Fibroblast of skin of left quadriceps (primary cell): ENCODE results near the gene PAGE2.
"Not testable (repeated sequence)": the region's sequence is repeated elsewhere in the genome, so short reads cannot be mapped to it uniquely, and the experiment has no call there.

Source experiments
- DNase-seq, 2 experiments: peaks; one replicate each; pipeline ENCODE4 v3.0.0-alpha.2; 2013; ENCODE audit warnings: low read depth in 2 of 2

The PAGE2 gene, protein sequence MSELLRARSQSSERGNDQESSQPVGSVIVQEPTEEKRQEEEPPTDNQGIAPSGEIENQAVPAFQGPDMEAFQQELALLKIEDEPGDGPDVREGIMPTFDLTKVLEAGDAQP

DNA sequence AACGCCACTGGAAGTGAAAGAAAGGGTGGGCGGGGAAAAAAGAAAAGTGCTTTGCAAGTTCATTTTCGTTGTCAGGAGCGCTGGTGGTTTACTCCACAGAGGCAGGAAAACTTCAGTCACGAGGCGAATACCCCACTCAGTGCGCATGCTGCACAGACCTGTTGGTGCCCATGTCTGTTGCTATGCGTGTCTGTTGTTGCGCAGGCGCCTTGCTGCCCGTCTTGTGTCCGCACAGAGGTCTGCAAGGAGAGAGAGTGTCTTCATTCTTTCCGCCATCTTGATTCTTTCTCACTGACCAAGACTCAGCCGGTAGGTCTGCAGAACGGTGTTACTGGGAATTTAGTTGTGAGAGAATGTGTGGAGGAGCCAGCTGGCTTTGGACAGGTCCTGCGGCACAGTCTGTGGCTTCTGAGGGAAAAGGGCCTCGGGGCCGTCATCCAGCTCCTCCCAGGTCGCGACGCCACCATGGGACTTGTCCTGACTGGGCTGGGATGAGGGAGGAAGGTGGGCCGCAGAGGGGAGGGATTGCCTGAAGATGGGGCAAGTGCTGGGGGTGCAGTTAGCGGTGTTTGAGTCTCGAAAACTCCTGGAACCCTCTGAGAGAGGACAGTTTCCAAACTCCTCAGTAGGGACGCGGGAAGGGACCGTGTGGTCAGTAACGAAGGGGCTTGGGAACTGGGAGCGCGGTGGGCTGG, at the start of gene PAGE2:
Gene PAGE2, plus strand, starts transcription at position 224 of the 695 bp plus-strand sequence. CDS start 1,003 bp downstream, outside the sequence.
- DNase-seq, result no peak

DNA sequence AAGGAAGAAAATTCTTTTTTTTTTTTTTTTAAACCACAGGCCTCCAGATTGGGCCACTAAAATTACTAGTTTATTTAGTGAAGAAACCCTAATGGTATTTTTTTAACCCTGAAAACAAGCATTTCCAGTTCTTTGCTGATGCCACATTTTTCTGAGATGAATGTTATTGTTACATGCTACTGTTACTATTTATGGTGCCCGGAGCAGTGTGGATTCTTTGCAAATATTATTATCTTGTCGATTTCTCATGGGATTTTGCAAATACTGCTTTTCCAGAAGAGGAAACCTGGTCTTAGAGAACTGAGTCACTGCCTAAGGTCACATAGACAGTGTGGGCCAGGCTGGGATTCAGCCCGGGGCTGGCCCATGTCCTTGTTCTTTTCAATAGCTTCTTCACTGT, 49.3 kb upstream of the PAGE2 start:
- no peak for DNase-seq

DNA sequence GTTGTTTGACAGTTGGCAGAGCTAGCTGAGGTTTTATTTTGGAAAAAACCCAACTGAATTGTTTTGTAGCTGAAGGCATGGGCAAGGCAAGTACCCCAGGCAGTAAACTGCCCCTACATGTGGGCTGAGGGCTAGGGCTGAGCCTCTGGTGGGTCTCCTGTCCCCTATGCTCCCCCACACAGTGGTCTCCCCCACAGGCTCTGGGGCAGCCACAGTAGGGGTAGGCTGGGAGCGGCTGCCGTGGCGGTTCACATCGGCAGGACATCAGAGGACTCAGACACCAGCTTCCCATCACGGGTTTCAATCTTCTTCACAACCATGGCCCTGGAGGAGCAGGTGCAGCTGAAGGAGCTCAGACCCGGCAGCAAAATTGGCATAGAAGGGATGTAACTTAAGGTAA, 47.3 kb upstream of the PAGE2 start:
- no peak for DNase-seq

DNA sequence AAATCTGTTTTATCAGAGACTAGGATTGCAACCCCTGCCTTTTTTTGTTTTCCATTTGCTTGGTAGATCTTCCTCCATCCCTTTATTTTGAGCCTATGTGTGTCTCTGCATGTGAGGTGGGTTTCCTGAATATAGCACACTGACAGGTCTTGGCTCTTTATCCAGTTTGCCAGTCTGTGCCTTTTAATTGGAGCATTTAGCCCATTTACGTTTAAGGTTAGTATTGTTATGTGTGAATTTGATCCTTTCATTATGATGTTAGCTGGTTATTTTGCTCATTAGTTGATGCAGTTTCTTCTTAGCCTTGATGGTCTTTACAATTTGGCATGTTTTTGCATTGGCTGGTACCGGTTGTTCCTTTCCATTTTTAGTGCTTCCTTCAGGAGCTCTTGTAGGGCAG, 38.2 kb upstream of the PAGE2 start:
- not testable (repeated sequence) for DNase-seq

DNA sequence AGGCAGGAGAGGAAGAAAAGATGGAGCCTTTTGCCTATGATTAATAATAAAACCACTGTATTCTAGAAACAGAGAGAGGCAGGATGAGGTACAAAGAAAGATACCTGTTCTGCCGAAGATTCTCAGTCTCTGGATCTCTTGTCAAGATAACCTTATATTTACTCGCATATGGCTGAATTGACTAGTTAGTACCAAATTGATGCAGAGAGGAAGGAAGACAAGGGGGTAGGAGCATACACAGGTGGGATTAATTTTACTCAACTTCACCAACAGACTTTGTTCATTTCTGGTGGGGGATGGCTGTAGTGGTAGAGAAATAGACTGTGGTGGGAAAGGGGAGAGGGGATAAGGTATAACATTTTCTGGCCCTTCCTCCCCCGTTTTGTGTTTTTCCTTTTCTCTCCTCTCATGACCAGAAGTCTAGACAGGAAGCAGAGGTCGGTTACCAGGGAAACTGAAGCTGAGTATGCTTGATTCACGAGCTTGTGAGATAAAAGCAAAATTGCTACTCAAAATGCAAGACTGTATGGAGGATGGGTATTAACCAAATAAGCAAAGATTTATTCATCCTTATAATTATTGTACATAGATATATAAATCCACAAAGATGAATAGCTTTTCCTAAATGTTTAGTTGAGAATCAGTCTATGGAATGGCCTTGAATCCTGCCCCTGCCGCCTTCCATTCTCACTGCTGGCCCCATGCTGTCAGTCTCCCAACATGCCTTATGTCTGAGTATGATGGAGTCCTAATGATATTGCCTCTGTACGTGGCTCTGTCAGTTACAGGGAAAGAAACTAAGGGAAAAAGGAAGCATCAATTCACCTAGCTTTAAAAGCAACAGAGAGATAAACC, 31.8 kb upstream of the PAGE2 start:
- DNase-seq, result no peak

DNA sequence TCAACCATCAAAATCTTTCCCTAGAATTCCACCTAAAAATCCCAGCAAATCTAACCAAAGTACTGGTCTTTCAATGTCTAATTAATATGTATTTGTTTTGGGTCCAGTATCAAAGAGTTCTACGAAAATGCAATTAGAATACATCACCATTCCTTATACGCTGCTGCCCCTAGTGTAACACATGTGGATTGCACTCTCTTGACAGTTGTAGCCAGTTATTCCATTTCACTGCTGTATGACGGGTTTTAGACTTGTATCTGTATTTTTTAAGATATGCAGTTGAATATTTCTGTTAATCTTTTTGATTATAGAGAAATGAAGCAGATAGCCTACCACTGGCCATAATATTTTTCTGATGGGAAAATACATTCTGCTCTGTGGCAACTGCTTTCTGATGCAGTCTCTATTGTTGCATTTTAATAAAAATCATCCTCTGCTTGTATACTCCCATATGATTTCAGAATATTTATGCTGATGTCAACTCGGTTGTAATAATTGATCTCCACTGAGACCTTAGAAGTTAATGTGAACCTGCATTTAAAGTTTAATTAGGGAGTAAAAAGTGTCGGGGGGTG, 31.1 kb upstream of the PAGE2 start:
- DNase-seq, result no peak

DNA sequence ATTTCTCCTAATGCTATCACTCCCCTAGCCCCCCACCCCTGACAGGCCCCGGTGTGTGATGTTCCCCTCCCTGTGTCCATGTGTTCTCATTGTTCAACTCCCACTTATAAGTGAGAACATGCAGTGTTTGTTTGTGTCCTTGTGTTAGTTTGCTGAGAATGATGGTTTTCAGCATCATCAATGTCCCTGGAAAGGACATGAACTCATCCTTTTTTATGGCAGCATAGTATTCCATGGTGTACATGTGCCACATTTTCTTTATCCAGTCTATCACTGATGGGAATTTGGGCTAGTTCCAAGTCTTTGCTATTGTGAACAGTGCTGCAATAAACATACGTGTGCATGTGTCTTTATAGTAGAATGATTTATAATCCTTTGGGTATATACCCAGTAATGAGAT, 21.6 kb upstream of the PAGE2 start:
- not testable (repeated sequence) for DNase-seq

DNA sequence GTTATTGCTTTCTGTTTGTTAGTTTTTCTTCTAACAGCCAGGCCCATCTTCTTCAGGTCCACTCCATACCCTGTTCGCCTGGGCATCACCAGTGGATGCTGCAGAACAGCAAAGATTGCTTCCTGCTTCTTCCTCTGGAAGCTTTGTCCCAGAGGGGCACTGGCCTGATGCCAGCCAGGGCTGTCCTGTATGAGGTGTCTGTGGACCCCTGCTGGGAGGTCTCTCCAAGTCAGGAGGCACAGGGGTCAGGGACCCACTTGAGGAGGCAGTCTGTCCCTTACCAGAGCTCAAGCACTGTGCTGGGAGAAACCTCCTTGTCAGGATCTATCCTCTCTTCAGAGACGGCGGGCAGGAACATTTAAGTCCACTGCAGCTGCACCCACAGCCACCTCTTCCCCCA, 16.5 kb upstream of the PAGE2 start:
- no peak for DNase-seq

DNA sequence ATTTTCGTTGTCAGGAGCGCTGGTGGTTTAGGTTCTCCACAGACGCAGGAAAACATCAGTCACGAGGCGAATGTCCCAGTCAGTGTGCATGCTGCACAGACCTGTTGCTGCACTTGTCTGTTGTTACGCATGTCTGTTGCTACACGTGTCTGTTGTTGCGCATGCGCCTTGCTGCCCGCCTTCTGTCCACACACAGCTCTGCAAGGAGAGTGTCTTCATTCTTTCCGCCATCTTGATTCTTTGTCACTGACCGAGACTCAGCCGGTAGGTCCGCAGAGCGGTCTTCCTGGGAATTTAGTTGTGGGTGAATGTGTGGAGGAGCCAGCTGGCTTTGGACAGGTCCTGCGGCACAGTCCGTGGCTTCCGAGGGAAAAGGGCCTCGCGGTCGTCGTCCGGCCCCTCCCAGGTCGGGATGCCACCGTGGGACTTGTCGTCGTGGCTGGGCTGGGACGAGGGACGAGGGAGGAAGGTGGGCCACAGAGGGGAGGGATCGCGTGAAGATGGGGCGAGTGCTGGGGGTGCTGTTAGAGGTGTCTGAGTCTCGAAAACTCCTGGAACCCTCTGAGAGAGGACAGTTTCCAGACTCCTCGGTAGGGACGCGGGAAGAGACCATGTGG, 13.9 kb upstream of the PAGE2 start, which contains the start of gene PAGE2B:
Gene PAGE2B, plus strand, starts transcription at position 180 of the 617 bp plus-strand sequence. CDS start 1,012 bp downstream, outside the sequence.
- DNase-seq, result no peak

DNA sequence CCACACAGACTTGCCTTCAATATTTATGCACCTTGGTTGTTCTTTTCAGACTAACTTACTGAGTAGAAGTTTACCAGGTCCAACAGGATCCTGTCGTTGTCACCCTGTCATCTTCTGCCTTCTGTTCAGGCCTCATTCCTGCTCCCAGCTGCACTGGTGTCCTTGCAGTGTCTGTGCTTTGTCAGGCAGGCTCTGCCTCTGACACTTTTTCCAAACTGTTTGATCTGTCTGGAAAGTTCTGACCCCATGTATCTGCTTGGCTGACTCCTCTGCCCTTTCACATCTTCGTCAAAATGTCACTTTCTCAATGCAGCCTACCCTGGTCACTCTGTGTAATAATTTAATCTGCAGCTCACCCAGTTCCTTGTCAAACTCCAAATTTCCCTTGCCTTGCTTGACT, 9.9 kb downstream of the PAGE2 start:
- DNase-seq, result no peak

DNA sequence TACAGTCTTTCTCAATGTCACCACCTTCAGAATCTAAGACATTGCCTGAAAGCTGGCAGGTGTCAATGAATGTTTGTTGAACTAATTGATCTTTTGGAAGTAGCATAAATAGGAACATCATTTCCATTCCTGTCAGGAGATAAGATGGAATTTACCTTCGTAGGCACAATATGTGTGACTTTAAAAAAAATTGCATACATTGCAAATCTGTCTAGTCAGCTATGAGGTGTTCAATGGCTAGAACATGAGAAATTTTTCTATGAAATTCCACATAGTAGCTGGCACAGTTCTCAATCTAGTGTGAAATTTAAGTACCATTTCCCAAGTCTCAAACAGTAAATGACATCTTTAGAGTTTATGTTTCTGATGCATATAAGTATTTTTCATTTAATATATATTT, 10.3 kb downstream of the PAGE2 start:
- DNase-seq, result no peak

DNA sequence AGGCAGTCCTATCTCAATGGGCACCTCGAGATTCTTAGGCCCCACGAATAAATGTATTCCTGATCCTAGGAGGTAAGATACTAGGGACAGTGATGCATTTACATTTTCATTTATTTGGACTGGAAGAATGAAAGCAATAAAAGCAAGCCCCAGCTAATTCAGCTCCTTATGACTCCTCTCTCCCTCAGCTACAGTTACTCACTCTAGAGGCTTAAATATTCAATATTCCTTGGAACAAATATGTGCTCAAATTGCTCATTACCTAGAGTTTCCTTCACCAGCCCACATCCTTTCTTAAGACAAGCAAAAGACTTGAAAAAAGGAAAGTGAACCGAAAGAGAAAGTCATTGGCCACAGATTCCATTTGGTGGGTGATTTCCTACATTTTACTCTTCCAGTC, 13.9 kb downstream of the PAGE2 start:
- DNase-seq, result no peak

DNA sequence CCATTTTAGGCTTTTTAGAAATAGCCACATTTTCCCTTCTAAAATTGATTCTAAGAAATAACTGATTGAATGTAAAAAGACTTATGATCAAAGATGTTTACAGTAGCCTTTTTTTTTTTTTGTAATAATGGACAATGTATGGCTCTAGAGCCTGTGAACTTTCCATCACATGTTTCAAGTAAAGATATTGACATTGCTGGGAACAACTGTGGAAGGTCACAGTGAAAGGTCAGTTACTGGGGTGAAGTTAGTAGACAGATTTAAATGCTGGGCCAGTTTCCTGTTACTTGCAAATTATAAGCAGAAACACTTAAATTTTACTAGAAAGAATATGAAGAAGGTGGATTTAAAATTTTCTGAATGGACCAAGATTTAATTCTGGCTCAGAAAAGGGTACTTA, 18.4 kb downstream of the PAGE2 start:
- no peak for DNase-seq

DNA sequence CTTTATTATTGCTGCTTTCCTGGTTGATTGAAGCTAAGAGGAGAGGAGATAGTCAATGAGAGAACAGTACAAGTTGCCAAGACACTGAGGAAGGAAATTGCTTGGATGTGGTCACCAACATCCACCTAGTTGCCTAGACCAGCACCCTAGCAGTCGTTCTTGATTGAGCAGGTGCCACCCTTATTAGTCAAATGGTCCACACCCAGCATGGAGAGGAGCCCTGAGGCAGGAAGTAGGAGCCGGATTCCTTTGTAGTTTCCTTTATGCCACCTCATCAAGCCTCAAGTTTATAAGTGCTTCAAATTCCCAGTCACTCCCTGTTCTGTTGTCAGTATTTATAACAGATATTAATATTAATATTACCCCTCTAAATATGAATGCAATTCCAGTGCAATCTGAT, 19.1 kb downstream of the PAGE2 start:
- no peak for DNase-seq

DNA sequence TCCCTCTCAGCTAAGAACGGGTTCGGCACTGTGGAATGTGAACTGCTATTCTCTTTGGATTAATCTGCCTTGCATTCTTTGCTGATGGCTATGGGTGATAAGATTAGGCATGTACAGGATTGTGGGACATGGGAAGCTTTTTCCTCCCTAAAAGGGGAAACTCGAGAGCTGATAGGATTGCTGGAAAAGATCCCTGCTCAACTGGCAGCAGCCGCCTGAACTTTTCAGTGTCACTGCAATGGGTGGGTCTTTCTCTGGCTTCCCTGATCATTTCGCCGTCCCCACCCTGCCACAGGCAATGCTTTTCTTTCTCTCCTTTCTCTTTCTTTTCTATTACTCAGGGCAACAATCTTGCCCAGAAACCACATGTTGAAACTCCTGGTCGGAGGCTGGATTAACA, 20.5 kb downstream of the PAGE2 start:
- DNase-seq, result no peak

DNA sequence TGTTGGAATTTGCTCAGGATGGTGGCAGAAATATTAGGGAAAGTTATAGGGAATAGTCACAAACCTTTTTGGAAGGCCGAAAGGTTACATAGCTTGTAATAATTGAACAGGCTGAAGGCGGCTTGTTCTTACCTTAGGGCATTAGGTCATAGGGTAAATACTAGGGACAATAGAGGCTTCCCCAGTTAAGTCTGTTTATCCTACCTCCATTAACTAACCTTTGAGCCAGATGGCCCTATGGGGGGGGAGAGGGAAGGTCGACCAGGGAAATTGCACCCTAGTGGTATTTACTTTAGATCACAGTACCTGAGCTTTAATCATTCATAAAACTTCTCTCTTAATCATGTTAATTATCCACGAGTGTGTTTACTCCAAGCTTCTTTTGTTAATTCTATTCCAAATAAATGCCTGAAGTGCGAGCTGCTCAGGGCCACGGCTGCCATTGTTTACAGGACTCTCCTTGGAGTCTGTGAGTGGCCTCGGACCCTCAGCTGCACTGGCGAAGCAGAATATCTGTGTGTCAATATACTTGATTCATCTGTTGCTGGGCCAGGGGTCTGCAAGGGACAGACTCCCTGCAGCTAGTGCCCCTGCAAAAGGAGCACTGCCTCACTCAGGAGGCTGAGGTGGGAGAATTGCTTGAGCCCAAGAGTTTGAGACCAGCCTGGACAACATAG, 22.9 kb downstream of the PAGE2 start:
- DNase-seq, result no peak

DNA sequence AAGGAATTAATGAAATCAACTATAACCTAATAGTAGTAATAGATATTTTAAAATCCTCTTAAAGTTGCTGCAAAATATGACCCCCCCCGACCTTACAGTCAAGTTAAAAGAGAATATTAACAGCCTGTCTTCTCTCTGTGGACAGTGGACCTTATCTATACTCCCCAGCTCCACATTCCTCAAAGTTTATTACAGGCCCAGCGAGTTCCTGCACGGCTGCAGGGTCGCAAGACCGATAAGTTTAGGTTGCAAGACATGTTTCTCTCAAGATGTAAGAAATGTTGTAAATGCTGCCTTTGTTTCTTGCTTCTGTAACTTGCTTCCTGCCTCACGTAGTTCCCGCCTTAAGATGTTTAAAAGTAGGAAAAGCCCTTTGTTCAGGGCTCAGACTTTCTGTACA, 27.8 kb downstream of the PAGE2 start:
- not testable (repeated sequence) for DNase-seq

DNA sequence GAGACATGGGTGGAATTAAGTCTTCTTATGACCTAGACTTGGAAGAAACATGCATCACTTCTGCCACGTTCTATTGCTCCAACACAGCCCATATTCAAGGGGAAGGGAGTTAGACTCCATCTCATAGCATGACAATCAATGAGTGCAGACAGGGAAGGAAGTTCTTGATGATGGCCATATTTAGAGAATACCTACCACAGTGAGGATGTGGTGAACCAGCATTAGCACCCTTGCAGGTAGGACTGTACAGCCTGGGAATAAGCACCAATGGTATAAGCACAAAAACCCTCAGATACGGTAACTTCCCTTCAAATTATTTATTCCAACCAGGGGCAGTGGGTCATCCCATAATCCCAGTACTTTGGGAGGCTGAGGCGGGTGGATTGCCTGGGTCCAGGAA, 29.8 kb downstream of the PAGE2 start:
- DNase-seq, result no peak

DNA sequence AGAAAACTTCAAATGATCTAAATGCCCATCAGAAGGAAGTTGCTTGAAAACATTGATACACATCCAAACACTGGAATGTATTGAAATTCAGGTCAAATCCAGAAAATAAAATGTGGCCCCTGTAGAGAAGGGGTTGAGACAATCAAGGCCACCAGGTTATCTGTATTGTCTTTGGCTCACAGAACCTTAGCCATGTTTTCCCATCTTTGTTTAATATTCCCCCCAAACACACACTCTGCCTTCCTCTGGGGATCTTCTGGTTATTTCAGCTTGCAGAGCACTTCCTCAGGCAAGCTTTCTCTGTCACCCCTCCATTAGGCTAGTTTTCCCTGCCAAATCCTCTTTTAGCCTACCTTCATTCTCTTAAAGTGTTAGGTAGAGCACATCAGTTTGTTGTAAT, 30.5 kb downstream of the PAGE2 start:
- no peak for DNase-seq

DNA sequence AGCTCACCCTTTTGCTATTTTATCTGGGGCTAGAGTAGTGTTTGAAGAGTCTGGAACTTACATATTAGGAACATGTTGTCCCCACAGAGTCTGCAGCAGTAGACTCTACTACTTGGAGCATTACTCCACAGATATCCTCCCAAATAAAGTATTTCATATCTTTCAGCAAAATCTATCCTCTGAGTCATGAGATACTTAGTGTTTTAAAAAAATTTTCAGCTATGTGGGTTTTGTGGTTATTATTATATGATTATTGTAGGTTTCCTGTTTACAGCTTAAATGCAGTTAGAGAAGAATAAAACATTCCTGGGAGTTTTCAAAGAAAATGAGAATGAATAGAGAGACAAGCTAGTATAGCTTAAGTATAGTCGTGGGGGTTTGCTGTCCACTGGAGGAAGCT, 30.9 kb downstream of the PAGE2 start:
- no peak for DNase-seq

DNA sequence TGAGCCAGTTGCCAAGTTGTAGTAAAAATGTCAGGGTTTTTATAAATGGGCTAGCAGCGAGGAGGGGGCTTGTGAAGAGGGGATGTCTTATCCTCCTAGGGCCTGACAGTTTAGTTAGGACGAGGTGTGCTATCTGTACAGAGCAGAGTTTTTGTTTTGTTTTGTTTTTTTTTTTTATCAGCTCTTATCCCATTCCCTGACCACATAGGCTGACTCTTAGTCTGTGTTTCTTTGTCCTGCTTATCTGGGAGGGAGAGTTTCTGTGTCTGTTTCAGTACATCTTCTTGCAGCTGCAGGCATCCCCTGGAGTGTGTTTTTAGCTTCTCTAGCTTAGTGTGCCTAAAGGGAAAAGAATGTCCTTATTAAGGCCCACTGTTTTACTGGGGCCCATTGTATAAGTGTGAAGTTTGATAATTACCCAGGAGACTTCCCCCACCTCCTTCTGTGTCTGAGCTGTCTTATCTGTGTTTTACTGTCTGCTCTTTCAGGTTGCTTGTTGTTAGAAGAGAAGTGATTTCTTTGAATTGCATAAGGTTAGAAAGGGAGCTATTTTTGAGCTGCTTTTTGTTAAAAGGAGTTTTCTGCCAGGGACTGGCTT, 32.0 kb downstream of the PAGE2 start:
- DNase-seq, result no peak
